K562 (cell line): Measurements from ENCODE around the gene RAD50. TPM values are rescaled to one million over a fixed set of nuclear protein-coding genes. Genes with fewer than 3 reads are reported as not detected.

Experiments
- CLOCK ChIP-seq: fragments of 250-450 bp; sonication (Bioruptor Pico); IDR thresholded peaks from 2 replicates; pipeline ENCODE4 v1.4.0; 2020; ENCODE audit warnings: mild to moderate bottlenecking, moderate library complexity, borderline replicate concordance
- ETV5 ChIP-seq: sonication (generic); formaldehyde crosslinking; IDR thresholded peaks from 2 replicates; pipeline ENCODE4 v1.4.0; 2020; ENCODE audit warnings: low read depth, mild to moderate bottlenecking, missing genetic modification reagents
- FOXO4 ChIP-seq: fragments of 450-650 bp; formaldehyde crosslinking; IDR thresholded peaks from 2 replicates; pipeline ENCODE4 v1.4.0; 2020; ENCODE audit warnings: mild to moderate bottlenecking, moderate library complexity
- HSF4 ChIP-seq: fragments of 250-450 bp; sonication (Bioruptor Pico); IDR thresholded peaks from 2 replicates; pipeline ENCODE4 v2.1.2; 2022; ENCODE audit warnings: mild to moderate bottlenecking, moderate library complexity, borderline replicate concordance
- MAZ ChIP-seq, 2 experiments: fragments of 450-650 bp in 1 of 2; sonication (generic) in 1 of 2; formaldehyde crosslinking; IDR thresholded peaks in 1 of 2; conservative IDR thresholded peaks in 1 of 2; 2 replicates each; pipeline versions ENCODE4 v1.4.0 to v1.5.0; 2020; ENCODE audit warnings: mild to moderate bottlenecking in 1 of 2, missing genetic modification reagents in 1 of 2
- MBD2 ChIP-seq: sonication (generic); IDR thresholded peaks from 2 replicates; pipeline ENCODE4 v1.6.1; 2016; ENCODE audit warnings: low read depth, borderline replicate concordance
- MECOM ChIP-seq: fragments of 250-450 bp; sonication (Bioruptor Pico); IDR thresholded peaks from 2 replicates; pipeline ENCODE4 v1.8.0; 2022; ENCODE audit warnings: inconsistent platforms
- NR1H2 ChIP-seq: sonication (generic); formaldehyde crosslinking; IDR thresholded peaks from 2 replicates; pipeline ENCODE4 v1.4.0; 2020; ENCODE audit warnings: mild to moderate bottlenecking, missing genetic modification reagents
- PHF20 ChIP-seq: fragments of 450-650 bp; IDR thresholded peaks from 2 replicates; pipeline ENCODE4 v1.6.1; 2018; ENCODE audit not compliant: partially characterized antibody
- POLR2H ChIP-seq: IDR thresholded peaks from 2 replicates; pipeline ENCODE4 v1.6.1; 2016; ENCODE audit warnings: missing genetic modification characterization, low read depth, mild to moderate bottlenecking, control low read depth, missing compliant biosample characterization, moderate library complexity
- PRMT5 ChIP-seq: sonication (generic); formaldehyde crosslinking; IDR thresholded peaks from 2 replicates; pipeline ENCODE4 v1.5.0; 2020; ENCODE audit warnings: missing genetic modification reagents
- RFX1 ChIP-seq: fragments of 450-650 bp; IDR thresholded peaks from 2 replicates; pipeline ENCODE4 v1.6.1; 2016; ENCODE audit warnings: mild to moderate bottlenecking, moderate library complexity
- SMAD1 ChIP-seq: fragments of 150-350 bp; IDR thresholded peaks from 2 replicates; pipeline ENCODE4 v1.6.1; 2014; ENCODE audit warnings: low read length, low read depth; ENCODE audit not compliant: partially characterized antibody
- SMAD4 ChIP-seq: fragments of 250-450 bp; sonication (Bioruptor Pico); conservative IDR thresholded peaks from 2 replicates; pipeline ENCODE4 v1.8.0; 2021; ENCODE audit warnings: inconsistent platforms, mild to moderate bottlenecking, moderate library complexity
- SMARCA5 ChIP-seq: fragments of 450-650 bp; IDR thresholded peaks from 2 replicates; pipeline ENCODE4 v1.6.1; 2016
- TAF15 ChIP-seq: fragments of 200-400 bp; formaldehyde crosslinking; IDR thresholded peaks from 2 replicates; pipeline ENCODE4 v1.6.1; 2017; ENCODE audit warnings: mild to moderate bottlenecking, low read depth, low read length, moderate library complexity
- TAF7 ChIP-seq: fragments of 450-650 bp; IDR thresholded peaks from 2 replicates; pipeline ENCODE4 v1.6.1; 2016; ENCODE audit warnings: missing genetic modification characterization, missing compliant biosample characterization
- TBL1XR1 ChIP-seq, 2 experiments: IDR thresholded peaks; 2 replicates each; pipeline ENCODE4 v1.6.1; 2012; ENCODE audit warnings: improper control_type of control experiment in 2 of 2, low read length in 2 of 2, mild to moderate bottlenecking in 1 of 2
- WHSC1 ChIP-seq: IDR thresholded peaks from one replicate; pipeline ENCODE4 v1.6.1; 2012; ENCODE audit warnings: low read length, control low read depth, inconsistent platforms
- ZBTB7A ChIP-seq: IDR thresholded peaks from 2 replicates; pipeline ENCODE4 v1.6.1; 2011; ENCODE audit warnings: low read depth, mild to moderate bottlenecking, low read length, moderate library complexity, borderline replicate concordance; ENCODE audit not compliant: control insufficient read depth
- ZC3H11A ChIP-seq: IDR thresholded peaks from 2 replicates; pipeline ENCODE4 v1.6.1; 2012; ENCODE audit warnings: low read depth, low read length, improper control_type of control experiment
- ZNF165 ChIP-seq: fragments of 250-450 bp; sonication (Bioruptor Pico); IDR thresholded peaks from 2 replicates; pipeline ENCODE4 v1.4.0; 2020; ENCODE audit warnings: borderline replicate concordance
- ZNF431 ChIP-seq: sonication (generic); formaldehyde crosslinking; IDR thresholded peaks from 2 replicates; pipeline ENCODE4 v1.8.0; 2022; ENCODE audit warnings: mild to moderate bottlenecking, missing genetic modification reagents
- ZSCAN29 ChIP-seq: fragments of 450-650 bp; IDR thresholded peaks from 2 replicates; pipeline ENCODE4 v1.6.1; 2017
- polyA plus RNA-seq, 8 experiments: library from polyadenylated mRNA; depleted of rRNA in 4 of 8; stranded (reverse) in 5 of 8; unstranded in 3 of 8; fragments of >200 nt; fragmentation: Nextera tagmentation in 2 of 8; fragmentation: Illumina TruSeq in 1 of 8; extraction: Ambion mirVana in 2 of 8; extraction: Trizol in 1 of 8; gene quantifications; 2 replicates each; pipeline versions ENCODE4 v1.2.1 to v1.2.3, GENCODE V29; 2011 to 2014; ENCODE audit warnings: inconsistent platforms in 1 of 8, missing spikeins in 1 of 8
- total RNA-seq, 7 experiments: library from RNA; depleted of rRNA in 6 of 7; stranded (reverse); fragments of >200 nt in 6 of 7; fragmentation: Illumina TruSeq in 2 of 7; extraction: Trizol in 2 of 7; gene quantifications; 2 replicates each; pipeline versions ENCODE4 v1.2.1 to v1.2.3, GENCODE V29; 2011 to 2021; ENCODE audit warnings: low replicate concordance in 1 of 7
- TF ChIP-seq, protein P1 (sequence below): IDR thresholded peaks from 2 replicates; pipeline ENCODE4 v1.6.1; 2011; ENCODE audit not compliant: insufficient read length; ENCODE audit errors: extremely low read depth

The RAD50 gene
- total and polyA plus RNA-seq, 9 of the 15 experiments (the other 6 are each of a cell fraction or from before 2014, with no cell fraction given): 15.3 to 74.2 (median 44.1) TPM

DNA sequence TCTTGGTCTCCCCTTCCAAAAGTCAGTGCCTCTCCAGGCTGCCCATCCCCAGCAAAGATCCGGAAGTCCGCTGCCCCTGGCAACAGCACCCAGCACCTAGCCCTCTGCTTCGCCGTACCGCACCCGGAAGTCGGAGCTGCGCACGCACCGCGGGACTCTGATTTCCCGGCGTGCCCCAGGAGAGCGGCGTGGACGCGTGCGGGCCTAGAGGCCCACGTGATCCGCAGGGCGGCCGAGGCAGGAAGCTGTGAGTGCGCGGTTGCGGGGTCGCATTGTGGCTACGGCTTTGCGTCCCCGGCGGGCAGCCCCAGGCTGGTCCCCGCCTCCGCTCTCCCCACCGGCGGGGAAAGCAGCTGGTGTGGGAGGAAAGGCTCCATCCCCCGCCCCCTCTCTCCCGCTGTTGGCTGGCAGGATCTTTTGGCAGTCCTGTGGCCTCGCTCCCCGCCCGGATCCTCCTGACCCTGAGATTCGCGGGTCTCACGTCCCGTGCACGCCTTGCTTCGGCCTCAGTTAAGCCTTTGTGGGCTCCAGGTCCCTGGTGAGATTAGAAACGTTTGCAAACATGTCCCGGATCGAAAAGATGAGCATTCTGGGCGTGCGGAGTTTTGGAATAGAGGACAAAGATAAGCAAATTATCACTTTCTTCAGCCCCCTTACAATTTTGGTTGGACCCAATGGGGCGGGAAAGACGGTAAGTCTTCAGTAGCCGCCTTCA, at the start of gene RAD50 (continued):
- TF ChIP-seq ZNF165 (CRISPR knock-in tag): no peak
- TF ChIP-seq CLOCK (CRISPR knock-in tag): peak; percentile 74
- TF ChIP-seq PRMT5: no peak
- no peak for TF ChIP-seq SMARCA5
- TF ChIP-seq, protein P1, sequence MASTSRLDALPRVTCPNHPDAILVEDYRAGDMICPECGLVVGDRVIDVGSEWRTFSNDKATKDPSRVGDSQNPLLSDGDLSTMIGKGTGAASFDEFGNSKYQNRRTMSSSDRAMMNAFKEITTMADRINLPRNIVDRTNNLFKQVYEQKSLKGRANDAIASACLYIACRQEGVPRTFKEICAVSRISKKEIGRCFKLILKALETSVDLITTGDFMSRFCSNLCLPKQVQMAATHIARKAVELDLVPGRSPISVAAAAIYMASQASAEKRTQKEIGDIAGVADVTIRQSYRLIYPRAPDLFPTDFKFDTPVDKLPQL: peak; percentile 33
- peak; percentile 32 for TF ChIP-seq TAF7
- TF ChIP-seq FOXO4 (CRISPR knock-in tag): 0 out of 2 replicates have a peak, but pooled peaks have one; percentile 50
- TF ChIP-seq MBD2: peak; percentile 74; the same call in 1 of the 2 replicates
- peak; percentile 64; the same call in 1 of the 2 replicates for TF ChIP-seq NR1H2 (CRISPR knock-in tag)
- TF ChIP-seq ZSCAN29: 0 out of 2 replicates have a peak, but pooled peaks have one; percentile 57
- TF ChIP-seq POLR2H (tag): peak; percentile 65
- peak; percentile 78; the same call in 1 of the 2 replicates for TF ChIP-seq ZBTB7A
- TF ChIP-seq HSF4: no peak
- TF ChIP-seq ZNF431 (CRISPR knock-in tag): peak; percentile 79
- peak; percentile 89 for TF ChIP-seq PHF20
- TF ChIP-seq SMAD4 (CRISPR knock-in tag): peak; percentile 85
- 0 out of 4 replicates have a peak, but pooled peaks of 1 of the 2 experiments have one; percentile 12 for TF ChIP-seq TBL1XR1 (IDR thresholded peaks at IDR 0.05; ENCODE audit: low read length in 2 of 2)
- no peak for TF ChIP-seq TAF15
- TF ChIP-seq ETV5 (CRISPR knock-in tag): peak; percentile 98
- TF ChIP-seq MAZ (CRISPR knock-in tag; conservative IDR thresholded peaks at IDR 0.05 in 1 of 2, IDR thresholded peaks at IDR 0.05 in 1 of 2): peak; percentile 71 to 95; a peak in 3 of 4 replicates
- TF ChIP-seq SMAD1: peak; percentile 44
- no peak for TF ChIP-seq WHSC1
- 0 out of 2 replicates have a peak, but pooled peaks have one; percentile 50 for TF ChIP-seq ZC3H11A
- peak; percentile 95 for TF ChIP-seq RFX1
- 0 out of 2 replicates have a peak, but pooled peaks have one; percentile 3 for TF ChIP-seq MECOM (CRISPR knock-in tag)
